HepG2 (cell line): ENCODE data around the gene SLC29A1. TPM values are rescaled to one million over a fixed set of nuclear protein-coding genes. Genes with fewer than 3 reads are reported as not detected.

Experiments
- ARID4A ChIP-seq: sonication (generic); formaldehyde crosslinking; IDR thresholded peaks from 2 replicates; pipeline ENCODE4 v1.5.0; 2020; ENCODE audit warnings: mild to moderate bottlenecking, missing genetic modification reagents, borderline replicate concordance
- ARNT2 ChIP-seq: sonication (generic); formaldehyde crosslinking; IDR thresholded peaks from 2 replicates; pipeline ENCODE4 v1.8.0; 2022; ENCODE audit warnings: mild to moderate bottlenecking, low read depth, missing genetic modification reagents, moderate library complexity
- CHD4 ChIP-seq: fragments of 200-600 bp; sonication (generic); IDR thresholded peaks from 2 replicates; pipeline ENCODE4 v1.7.0; 2017; ENCODE audit warnings: mild to moderate bottlenecking, low read length, borderline replicate concordance
- ESRRA ChIP-seq: sonication (generic); formaldehyde crosslinking; IDR thresholded peaks from 2 replicates; pipeline ENCODE4 v1.5.1; 2020; ENCODE audit warnings: mild to moderate bottlenecking, low read depth, missing genetic modification reagents
- ETV5 ChIP-seq: IDR thresholded peaks from 2 replicates; pipeline ENCODE4 v1.6.1; 2018; ENCODE audit warnings: missing biosample characterization, missing genetic modification reagents, inconsistent platforms, borderline replicate concordance
- HOXA9 ChIP-seq: sonication (generic); formaldehyde crosslinking; IDR thresholded peaks from 2 replicates; pipeline ENCODE4 v1.8.1; 2022; ENCODE audit warnings: missing genetic modification reagents, mild to moderate bottlenecking, moderate library complexity, borderline replicate concordance
- MIER3 ChIP-seq: IDR thresholded peaks from 2 replicates; pipeline ENCODE4 v1.6.1; 2016; ENCODE audit warnings: missing compliant biosample characterization, borderline replicate concordance
- MYC ChIP-seq: sonication (generic); formaldehyde crosslinking; IDR thresholded peaks from 2 replicates; pipeline ENCODE4 v1.9.0; 2021; ENCODE audit warnings: missing genetic modification reagents, borderline replicate concordance
- NRL ChIP-seq: sonication (generic); formaldehyde crosslinking; IDR thresholded peaks from 2 replicates; pipeline ENCODE4 v1.5.0; 2020; ENCODE audit warnings: missing genetic modification reagents, mild to moderate bottlenecking, moderate library complexity, borderline replicate concordance
- RNF2 ChIP-seq: fragments of 450-650 bp; conservative IDR thresholded peaks from 2 replicates; pipeline ENCODE4 v1.6.1; 2016; ENCODE audit warnings: low read depth
- TARDBP ChIP-seq: sonication (generic); formaldehyde crosslinking; IDR thresholded peaks from 2 replicates; pipeline ENCODE4 v1.8.0; 2022; ENCODE audit warnings: mild to moderate bottlenecking, missing genetic modification reagents
- TGIF2 ChIP-seq: IDR thresholded peaks from 2 replicates; pipeline ENCODE4 v1.6.1; 2016; ENCODE audit warnings: control low read depth, missing compliant biosample characterization
- ZBTB21 ChIP-seq: sonication (generic); formaldehyde crosslinking; IDR thresholded peaks from 2 replicates; pipeline ENCODE4 v1.4.0; 2020; ENCODE audit warnings: missing genetic modification reagents
- ZFP41 ChIP-seq: sonication (generic); formaldehyde crosslinking; IDR thresholded peaks from 2 replicates; pipeline ENCODE4 v1.4.0; 2020; ENCODE audit warnings: mild to moderate bottlenecking, missing genetic modification reagents, borderline replicate concordance
- ZMYM4 ChIP-seq: sonication (generic); formaldehyde crosslinking; IDR thresholded peaks from 2 replicates; pipeline ENCODE4 v1.8.1; 2023; ENCODE audit warnings: mild to moderate bottlenecking, missing genetic modification reagents
- ZNF160 ChIP-seq: sonication (generic); formaldehyde crosslinking; IDR thresholded peaks from 2 replicates; pipeline ENCODE4 v1.8.0; 2022; ENCODE audit warnings: mild to moderate bottlenecking, inconsistent platforms, missing genetic modification reagents
- ZNF260 ChIP-seq: sonication (generic); formaldehyde crosslinking; IDR thresholded peaks from 2 replicates; pipeline ENCODE4 v1.4.0; 2020; ENCODE audit warnings: missing genetic modification reagents, low read depth, mild to moderate bottlenecking, borderline replicate concordance
- ZNF326 ChIP-seq: sonication (generic); formaldehyde crosslinking; IDR thresholded peaks from 2 replicates; pipeline ENCODE4 v1.4.0; 2020; ENCODE audit warnings: missing genetic modification reagents, borderline replicate concordance
- ZNF430 ChIP-seq: sonication (generic); formaldehyde crosslinking; IDR thresholded peaks from 2 replicates; pipeline ENCODE4 v1.9.0; 2021; ENCODE audit warnings: mild to moderate bottlenecking, missing genetic modification reagents
- ZNF441 ChIP-seq: sonication (generic); formaldehyde crosslinking; IDR thresholded peaks from 2 replicates; pipeline ENCODE4 v1.7.0; 2021; ENCODE audit warnings: missing genetic modification reagents, borderline replicate concordance
- ZNF556 ChIP-seq: sonication (generic); formaldehyde crosslinking; IDR thresholded peaks from 2 replicates; pipeline ENCODE4 v1.4.0; 2020; ENCODE audit warnings: mild to moderate bottlenecking, missing genetic modification reagents, borderline replicate concordance
- ZNF772 ChIP-seq: sonication (generic); formaldehyde crosslinking; IDR thresholded peaks from 2 replicates; pipeline ENCODE4 v1.5.0; 2020; ENCODE audit warnings: mild to moderate bottlenecking, missing genetic modification reagents
- ZSCAN22 ChIP-seq: sonication (generic); formaldehyde crosslinking; IDR thresholded peaks from 2 replicates; pipeline ENCODE4 v1.4.0; 2020; ENCODE audit warnings: mild to moderate bottlenecking, missing genetic modification reagents
- polyA plus RNA-seq, 8 experiments: library from polyadenylated mRNA; depleted of rRNA in 3 of 8; stranded (reverse) in 7 of 8; unstranded in 1 of 8; fragments of >200 nt; fragmentation: Illumina TruSeq in 4 of 8; extraction: Trizol in 4 of 8; gene quantifications; 2 replicates each; pipeline versions ENCODE4 v1.2.1 to v1.2.3, GENCODE V29; 2011 to 2016; ENCODE audit warnings: low read depth in 4 of 8, missing spikeins in 1 of 8, mixed read lengths in 1 of 8; ENCODE audit not compliant: insufficient read depth in 1 of 8
- total RNA-seq, 5 experiments: library from RNA; depleted of rRNA; stranded (reverse); fragments of >200 nt; fragmentation: Illumina TruSeq; extraction: Trizol; gene quantifications; 2 replicates each; pipeline ENCODE4 v1.2.3, GENCODE V29; 2016; ENCODE audit warnings: low read depth in 1 of 5
- TF ChIP-seq, protein P1 (sequence below): sonication (generic); formaldehyde crosslinking; conservative IDR thresholded peaks from 2 replicates; pipeline ENCODE4 v1.5.0; 2020; ENCODE audit warnings: missing genetic modification reagents

Gene SLC29A1
- total and polyA plus RNA-seq, 2 of the 13 experiments (the other 11 are each of a cell fraction or from before 2014, with no cell fraction given): 43.2 to 106 TPM

DNA sequence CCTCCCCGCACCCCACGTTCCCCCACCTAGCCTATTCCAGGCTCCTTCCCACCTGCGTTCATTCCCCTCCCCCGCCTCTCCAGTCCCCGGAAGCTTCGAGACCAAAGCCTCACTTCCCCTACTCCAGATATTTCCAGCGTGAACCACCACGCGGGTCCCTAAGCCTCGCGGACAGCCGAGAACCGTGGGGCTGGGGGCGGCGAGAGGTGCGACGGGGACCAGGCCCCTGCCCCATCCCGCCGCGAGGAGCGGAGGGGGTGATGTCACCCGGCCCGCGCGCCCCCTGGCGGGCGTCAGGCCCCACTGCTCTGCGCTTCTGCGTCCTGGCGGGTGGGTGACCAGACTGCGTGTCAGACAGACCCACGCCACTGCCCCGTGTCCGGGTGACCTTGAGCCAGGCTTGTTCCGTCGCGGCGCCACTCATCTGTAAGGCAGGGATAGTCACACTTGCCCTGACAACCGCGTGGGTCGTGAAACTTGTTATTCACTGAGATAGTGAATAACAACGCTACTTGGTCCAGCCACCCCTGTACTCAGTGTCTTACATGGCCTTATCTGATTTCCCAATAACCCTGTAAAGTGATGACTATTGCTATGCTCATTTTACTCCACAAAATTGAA is 14.5 kb downstream of the SLC29A1 start (continued):
- no peak for TF ChIP-seq ZFP41 (CRISPR knock-in tag)
- 0 out of 2 replicates have a peak, but pooled peaks have one; percentile 17 for TF ChIP-seq ZNF430
- 0 out of 2 replicates have a peak, but pooled peaks have one; percentile 21 for TF ChIP-seq ZNF260 (CRISPR knock-in tag)
- peak; percentile 19; the same call in 1 of the 2 replicates for TF ChIP-seq ETV5 (CRISPR knock-in tag)
- TF ChIP-seq ARNT2 (CRISPR knock-in tag): peak; percentile 79
- TF ChIP-seq ARID4A (CRISPR knock-in tag): peak; percentile 68; the same call in 1 of the 2 replicates
- TF ChIP-seq HOXA9 (CRISPR knock-in tag): 0 out of 2 replicates have a peak, but pooled peaks have one; percentile 38
- TF ChIP-seq ZNF160 (CRISPR knock-in tag): no peak
- TF ChIP-seq ZSCAN22 (CRISPR knock-in tag): no peak
- no peak for TF ChIP-seq ZNF326
- TF ChIP-seq TGIF2 (CRISPR knock-in tag): 0 out of 2 replicates have a peak, but pooled peaks have one; percentile 14
- TF ChIP-seq ZNF772 (CRISPR knock-in tag): peak; percentile 32
- TF ChIP-seq CHD4: peak; percentile 88; the same call in 1 of the 2 replicates
- peak; percentile 85 for TF ChIP-seq MYC (CRISPR knock-in tag)
- peak; percentile 70 for TF ChIP-seq ZNF441 (CRISPR knock-in tag)
- TF ChIP-seq ZBTB21 (CRISPR knock-in tag): no peak
- peak; percentile 63; the same call in 1 of the 2 replicates for TF ChIP-seq ZMYM4 (CRISPR knock-in tag)
- TF ChIP-seq ESRRA: peak; percentile 54; the same call in 1 of the 2 replicates
- TF ChIP-seq MIER3 (CRISPR knock-in tag): 0 out of 2 replicates have a peak, but pooled peaks have one; percentile 6
- TF ChIP-seq NRL: peak; percentile 76
- TF ChIP-seq, protein P1, sequence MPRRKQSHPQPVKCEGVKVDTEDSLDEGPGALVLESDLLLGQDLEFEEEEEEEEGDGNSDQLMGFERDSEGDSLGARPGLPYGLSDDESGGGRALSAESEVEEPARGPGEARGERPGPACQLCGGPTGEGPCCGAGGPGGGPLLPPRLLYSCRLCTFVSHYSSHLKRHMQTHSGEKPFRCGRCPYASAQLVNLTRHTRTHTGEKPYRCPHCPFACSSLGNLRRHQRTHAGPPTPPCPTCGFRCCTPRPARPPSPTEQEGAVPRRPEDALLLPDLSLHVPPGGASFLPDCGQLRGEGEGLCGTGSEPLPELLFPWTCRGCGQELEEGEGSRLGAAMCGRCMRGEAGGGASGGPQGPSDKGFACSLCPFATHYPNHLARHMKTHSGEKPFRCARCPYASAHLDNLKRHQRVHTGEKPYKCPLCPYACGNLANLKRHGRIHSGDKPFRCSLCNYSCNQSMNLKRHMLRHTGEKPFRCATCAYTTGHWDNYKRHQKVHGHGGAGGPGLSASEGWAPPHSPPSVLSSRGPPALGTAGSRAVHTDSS (CRISPR knock-in tag): peak; percentile 94; the same call in 1 of the 2 replicates
- TF ChIP-seq RNF2: peak; percentile 33; the same call in 1 of the 2 replicates
- TF ChIP-seq ZNF556 (CRISPR knock-in tag): peak; percentile 80; the same call in 1 of the 2 replicates
- peak; percentile 40 for TF ChIP-seq TARDBP (CRISPR knock-in tag)
